Stimulated activated naive CD4-positive, alpha-beta T cell treated with Interleukin-2 at 50 U/mL for 16 hours (primary cell): ENCODE measurements around the gene RDH8.

Experiments
- DNase-seq: peaks from one replicate; lab custom pipeline; 2025; lab: John Stamatoyannopoulos, UW

Gene RDH8

DNA sequence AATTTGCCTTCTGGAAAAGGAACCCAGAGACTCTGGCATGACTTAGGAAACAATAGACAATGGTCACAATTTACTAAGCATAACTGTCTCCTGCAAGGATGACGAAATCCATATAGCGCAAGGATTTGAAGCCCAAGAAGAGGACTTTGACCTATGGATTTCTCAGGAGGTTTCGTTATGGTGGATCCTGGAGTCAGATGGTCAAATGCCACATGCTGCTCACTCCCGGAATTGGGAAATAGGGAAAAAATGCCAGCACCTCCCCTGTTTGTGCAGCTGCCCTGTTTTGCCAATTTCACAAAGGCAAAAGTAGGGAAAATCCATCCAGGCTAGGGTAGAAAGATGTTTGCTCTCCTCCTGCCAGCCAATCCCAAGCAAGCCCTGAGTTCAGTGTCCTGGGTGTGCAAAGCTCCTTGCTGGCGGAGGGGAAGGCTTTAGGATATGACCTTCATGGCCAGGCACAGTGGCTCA, 23.4 kb downstream of the RDH8 start:
- DNase-seq: no peak

DNA sequence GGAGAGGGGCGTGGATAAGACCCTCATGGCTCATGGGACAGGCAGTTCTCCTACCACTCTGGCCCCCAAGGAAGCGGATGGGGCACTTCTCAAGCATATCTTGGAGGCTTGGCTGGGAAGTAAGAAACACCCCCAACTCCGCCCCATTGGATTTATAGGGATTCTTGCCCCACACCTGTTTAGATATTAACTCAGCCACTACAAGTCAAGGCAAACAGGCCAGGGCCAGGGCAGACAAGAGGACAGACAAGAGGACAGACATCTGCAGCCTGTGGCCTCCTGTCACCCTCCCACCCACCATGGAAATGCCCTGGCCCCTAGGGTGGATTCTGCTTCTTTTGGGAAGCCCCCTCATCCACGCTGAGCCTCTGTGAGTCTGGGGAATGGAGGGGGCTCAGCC, 24.1 kb downstream of the RDH8 start:
- DNase-seq: no peak

DNA sequence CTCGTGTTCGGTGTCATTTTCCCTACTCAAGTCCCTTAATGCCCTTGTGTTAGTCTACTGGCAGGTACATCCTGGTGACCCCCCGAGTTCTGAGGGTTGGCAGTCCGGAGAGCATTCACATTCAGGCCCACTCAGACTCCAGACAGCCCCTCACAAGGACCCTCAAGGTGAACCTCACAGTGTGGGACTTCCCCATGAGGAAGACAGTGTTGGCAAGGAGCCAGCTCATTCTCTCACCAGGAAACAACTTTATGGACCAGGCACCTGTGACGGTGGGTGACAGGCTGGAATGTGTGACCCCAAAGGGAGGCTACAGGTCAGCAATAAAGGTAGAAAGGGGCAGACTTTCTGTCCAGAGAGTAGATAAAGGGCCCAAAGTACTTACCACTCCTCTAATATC, 24.5 kb downstream of the RDH8 start:
- no peak for DNase-seq

DNA sequence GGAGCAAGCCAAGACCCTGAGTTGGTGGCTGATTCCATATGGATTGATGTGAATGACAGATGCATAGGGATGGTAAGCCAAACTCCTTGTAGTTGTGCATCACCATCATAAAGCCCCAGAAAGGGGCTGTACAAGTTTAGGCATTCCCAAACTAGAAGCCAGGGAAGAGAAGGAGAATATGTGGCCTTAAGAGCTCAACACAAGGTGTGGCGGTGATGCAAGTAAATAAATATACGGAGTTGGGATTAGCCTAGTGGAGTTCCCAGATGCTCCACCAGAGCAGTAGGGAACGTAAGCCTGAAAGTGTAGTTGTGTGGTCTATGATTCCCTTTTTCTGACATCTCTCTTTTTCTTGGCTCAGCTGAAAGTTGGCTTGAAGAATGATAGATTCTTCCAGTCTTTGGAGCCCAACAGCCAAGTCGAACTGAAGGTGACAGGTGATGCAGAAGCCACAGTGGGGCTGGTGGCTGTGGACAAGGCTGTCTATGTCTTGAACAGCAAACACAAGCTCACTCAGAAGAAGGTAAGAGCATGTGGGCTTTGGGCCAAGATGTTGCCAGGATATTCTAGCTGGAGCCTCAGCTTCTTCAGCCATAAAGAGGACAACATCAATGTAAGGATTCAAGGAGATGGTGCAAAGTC, 30.1 kb downstream of the RDH8 start:
- no peak for DNase-seq

DNA sequence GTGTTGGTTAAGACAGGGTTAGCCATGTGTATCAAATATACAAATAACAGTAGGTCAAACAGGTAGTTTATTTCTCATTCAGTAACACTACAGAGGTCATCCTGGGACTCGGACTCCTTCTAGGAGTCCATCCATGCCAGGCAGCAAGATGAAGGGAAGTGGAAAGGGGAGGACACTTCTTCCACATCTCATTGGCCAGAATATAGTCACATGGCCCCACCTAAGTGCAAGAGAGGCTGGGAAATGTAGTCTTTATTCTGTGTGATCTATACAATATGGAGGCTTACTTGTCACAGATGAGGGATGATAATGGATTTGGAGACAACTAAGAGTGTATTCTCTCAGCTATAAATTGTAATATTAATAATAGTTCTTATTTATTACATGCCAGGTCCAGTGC, 31.1 kb downstream of the RDH8 start:
- DNase-seq: no peak

DNA sequence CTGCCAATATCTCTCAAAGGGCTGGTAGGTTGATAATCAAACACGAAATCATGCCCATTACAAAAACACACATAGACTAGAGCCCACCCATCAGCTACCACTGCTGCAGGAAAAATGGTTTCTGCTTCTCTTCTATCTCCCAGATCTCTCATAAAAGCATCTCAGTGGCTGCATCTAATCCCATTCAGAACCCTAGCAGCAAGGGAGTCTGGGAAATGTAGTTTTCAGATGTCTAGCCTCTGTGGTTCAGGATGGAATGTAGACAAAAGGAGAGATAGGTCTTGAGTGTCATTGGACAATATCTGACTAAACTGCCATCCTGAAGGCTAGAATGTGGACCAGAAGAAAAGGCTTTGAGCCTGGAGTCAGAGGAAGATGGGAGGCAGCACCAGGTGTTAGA, 32.1 kb downstream of the RDH8 start:
- DNase-seq: no peak

DNA sequence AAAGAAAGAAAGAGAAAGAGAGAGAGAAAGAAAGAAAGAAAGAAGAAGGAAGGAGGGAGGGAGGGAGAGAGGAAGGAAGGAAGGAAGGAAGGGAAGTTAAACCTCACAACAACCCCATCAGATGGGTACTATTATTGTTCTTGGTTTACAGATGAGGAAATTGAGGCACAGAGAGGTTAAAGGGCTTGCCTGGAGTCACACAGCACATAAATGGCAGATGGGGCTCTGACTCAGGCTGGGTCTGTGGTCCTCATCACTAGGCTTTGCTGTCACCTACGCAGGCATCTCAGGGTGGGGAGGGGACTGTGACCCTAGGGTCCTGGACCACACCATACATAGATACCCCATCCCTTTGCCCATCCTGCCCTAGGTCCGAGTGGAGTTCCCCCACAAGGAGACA, 36.3 kb downstream of the RDH8 start:
- no peak for DNase-seq

DNA sequence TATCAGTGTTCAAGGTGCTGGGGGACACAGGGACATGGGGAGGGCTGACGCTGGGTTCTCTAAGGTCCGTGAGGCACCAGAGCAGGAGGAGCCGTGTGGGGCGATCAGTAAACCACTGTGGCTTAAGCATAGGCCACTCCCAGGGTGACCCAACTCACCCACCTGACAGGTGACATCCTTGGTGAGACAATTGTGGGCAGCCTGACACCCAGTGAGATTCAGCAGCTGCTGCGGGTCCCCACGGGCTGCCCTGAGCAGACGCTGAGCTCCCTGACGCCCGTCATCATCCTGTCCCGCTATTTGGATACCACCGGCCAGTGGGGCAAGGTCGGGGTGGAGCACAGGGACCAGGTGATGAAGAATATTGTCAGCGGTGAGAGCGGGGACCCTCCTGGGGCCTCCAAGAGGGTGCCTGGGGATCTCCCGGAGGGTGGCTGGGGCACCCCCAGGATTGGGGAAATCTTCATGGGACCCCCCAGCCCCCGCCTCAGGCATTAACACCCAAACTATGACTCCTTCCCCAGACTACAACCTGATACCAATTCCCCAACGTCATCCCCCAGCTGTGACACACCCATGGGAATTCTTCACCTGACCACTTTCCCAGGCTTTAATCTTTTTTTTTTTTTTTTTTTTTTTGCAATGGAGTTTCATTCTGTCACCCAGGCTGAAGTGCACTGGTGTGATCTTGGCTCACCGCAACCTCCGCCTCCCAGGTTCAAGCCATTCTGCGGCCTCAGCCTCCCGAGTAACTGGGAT, 39.5 kb downstream of the RDH8 start:
- DNase-seq: no peak

DNA sequence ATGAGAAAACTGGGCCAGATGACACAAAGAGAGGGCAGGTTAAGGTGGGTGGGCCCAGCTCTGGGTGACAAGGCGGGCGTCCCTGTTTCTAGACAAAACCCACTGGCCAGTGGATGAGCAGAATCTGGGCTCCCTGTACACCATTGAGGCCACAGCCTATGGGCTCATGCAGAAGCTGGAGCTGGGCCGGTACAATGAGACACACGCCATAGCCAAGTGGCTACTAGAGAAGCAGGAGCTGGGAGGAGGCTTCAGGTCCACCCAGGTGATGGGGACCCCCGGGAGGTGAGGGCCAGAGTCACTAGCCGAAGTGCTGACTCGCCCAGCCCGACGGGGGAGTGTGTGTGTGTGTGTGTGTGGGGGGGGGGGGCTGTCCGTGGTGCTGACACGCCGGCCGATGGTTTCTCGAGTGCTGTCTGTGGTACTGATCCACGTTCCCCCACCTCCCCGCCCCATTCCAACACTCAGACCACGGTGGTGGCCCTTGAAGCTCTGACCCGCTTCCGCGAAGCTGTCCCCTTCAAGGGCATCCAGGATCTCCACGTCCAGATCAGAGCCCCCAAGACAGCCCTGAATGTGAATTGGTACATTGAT, 48.5 kb downstream of the RDH8 start:
- no peak for DNase-seq

DNA sequence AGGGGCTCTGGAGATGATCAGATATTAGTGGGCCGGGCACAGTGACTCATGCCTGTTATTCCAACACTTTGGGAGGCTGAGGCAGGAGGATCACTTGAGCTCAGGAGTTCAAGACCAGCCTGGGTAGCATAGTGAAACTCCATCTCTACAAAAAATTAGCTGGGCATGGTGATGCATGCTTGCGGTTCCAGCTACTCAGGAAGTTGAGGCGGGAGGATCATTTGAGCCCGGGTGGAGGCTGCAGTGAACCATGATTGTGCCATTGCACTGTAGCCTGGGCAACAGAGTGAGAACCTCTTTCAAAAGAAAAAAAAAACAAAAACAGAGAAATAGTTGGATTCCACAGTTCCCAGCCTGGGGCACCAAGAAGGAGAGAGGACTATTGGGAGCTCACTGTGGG, 54.9 kb downstream of the RDH8 start:
- no peak for DNase-seq

DNA sequence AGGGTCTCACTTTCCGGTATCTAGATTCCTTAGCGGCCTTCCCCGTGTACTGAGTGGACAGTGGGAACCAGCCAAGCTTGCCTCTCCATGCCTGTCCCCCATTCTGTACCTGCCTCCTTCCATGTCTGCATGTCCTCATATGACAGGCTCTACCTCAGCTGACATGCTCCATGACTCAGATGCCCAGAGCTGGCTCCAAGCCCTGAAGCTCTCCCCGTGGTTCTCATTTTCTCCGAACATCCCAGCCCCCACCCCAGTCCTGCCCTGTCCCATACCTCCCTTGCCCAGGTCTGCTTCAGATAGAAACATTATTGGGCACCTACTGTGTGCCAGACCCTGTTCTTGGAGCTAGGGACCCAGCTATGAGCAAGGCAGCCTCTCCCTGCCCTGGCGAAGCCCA, 55.8 kb downstream of the RDH8 start:
- no peak for DNase-seq

DNA sequence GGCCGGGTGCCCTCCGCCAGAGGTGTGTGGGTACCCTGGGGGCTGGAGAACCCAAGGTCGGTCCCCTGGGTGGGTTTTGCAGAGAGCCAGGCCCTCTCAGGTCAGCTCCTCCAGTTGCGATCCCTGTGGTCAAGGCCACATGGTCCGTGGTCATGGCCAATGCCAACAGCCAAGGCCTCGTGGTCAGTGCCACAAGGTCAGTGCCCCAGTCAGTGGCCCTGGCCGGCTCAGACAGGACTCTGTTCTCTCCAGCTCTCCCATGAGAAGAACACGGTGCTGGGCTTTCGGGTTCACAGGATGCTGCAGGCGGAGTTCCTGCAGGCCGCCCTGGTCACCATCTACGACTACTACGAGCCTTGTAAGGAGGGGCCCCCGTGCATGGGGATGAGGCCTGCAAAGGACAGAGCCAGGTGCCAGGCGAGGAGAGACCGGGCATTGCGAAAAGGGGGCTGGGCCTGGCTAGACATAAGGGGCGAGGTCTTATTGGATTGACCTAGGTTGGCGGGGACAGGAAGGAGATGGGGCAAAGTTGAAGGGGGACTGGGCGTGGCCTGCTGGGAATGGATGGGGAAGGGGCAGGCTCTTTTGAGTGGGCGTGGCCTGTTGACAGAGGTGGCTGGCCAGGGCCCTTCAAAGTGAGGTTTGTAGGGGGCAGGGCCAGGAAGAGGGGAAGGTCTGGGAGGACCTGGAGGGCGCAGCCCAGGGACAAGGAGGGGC, 57.6 kb downstream of the RDH8 start:
- no peak for DNase-seq
